Measurements from ENCODE around the gene ASTN2. TPM values are rescaled to one million over a fixed set of nuclear protein-coding genes. Genes with fewer than 3 reads are reported as not detected.

ASTN2 gene
- total and polyA plus RNA-seq, 9 of the 15 experiments (the other 6 are each of a cell fraction or from before 2014, with no cell fraction given), result 0.56 to 3.5 (median 1.9) TPM

GRCh38 chr9:117273612-117274011, 141.2 kb downstream of the ASTN2 start:
- BruUV-seq (replicated peaks), result no TSS peak

More at GRCh38 chr9:117273612-117274011, 141.2 kb downstream of the ASTN2 start:
- POLR2A ChIA-PET, result no interaction called here
- TF ChIP-seq RCOR1 (IDR thresholded peaks at IDR 0.05; ENCODE audit: borderline replicate concordance in 1 of 2, low read depth in 2 of 2, low read length in 2 of 2), result no peak
- no peak for TF ChIP-seq CEBPB (tag; IDR thresholded peaks at IDR 0.05)
- no peak for TF ChIP-seq MCM3 (IDR thresholded peaks at IDR 0.05)
- TF ChIP-seq KDM1A (IDR thresholded peaks at IDR 0.05), result no peak
- no peak for TF ChIP-seq GABPB1 (CRISPR knock-in tag; IDR thresholded peaks at IDR 0.05)
- TF ChIP-seq, protein P1, sequence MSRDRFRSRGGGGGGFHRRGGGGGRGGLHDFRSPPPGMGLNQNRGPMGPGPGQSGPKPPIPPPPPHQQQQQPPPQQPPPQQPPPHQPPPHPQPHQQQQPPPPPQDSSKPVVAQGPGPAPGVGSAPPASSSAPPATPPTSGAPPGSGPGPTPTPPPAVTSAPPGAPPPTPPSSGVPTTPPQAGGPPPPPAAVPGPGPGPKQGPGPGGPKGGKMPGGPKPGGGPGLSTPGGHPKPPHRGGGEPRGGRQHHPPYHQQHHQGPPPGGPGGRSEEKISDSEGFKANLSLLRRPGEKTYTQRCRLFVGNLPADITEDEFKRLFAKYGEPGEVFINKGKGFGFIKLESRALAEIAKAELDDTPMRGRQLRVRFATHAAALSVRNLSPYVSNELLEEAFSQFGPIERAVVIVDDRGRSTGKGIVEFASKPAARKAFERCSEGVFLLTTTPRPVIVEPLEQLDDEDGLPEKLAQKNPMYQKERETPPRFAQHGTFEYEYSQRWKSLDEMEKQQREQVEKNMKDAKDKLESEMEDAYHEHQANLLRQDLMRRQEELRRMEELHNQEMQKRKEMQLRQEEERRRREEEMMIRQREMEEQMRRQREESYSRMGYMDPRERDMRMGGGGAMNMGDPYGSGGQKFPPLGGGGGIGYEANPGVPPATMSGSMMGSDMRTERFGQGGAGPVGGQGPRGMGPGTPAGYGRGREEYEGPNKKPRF (IDR thresholded peaks at IDR 0.05; ENCODE audit: low read depth, low read length), result no peak
- TF ChIP-seq NCOA1 (IDR thresholded peaks at IDR 0.05; ENCODE audit: low read depth), result no peak
- TF ChIP-seq, protein P2, sequence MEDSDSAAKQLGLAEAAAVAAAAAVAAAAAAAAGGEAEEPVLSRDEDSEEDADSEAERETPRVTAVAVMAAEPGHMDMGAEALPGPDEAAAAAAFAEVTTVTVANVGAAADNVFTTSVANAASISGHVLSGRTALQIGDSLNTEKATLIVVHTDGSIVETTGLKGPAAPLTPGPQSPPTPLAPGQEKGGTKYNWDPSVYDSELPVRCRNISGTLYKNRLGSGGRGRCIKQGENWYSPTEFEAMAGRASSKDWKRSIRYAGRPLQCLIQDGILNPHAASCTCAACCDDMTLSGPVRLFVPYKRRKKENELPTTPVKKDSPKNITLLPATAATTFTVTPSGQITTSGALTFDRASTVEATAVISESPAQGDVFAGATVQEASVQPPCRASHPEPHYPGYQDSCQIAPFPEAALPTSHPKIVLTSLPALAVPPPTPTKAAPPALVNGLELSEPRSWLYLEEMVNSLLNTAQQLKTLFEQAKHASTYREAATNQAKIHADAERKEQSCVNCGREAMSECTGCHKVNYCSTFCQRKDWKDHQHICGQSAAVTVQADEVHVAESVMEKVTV (CRISPR knock-in tag; IDR thresholded peaks at IDR 0.05), result no peak
- no peak for TF ChIP-seq ZNF41 (CRISPR knock-in tag; conservative IDR thresholded peaks at IDR 0.05)
- H3K36me3 ChIP-seq (ENCODE audit: control insufficient read depth, insufficient read depth, low read length), result no peaks in the 10 kb centered on the region
- H3K4me3 ChIP-seq, result no peak overlapping the region
- H3K79me2 ChIP-seq (ENCODE audit: control insufficient read depth, insufficient read depth, low read length), result no peaks in the 10 kb centered on the region
- H3K9me1 ChIP-seq (ENCODE audit: control insufficient read depth, insufficient read depth, low read length), result no peaks in the 10 kb centered on the region
- intact Hi-C loops (cut with micrococcal nuclease) (no loop called here), in situ Hi-C loops (cut with MboI) (no loop called here)
- H4K20me1 ChIP-seq (replicated peaks; ENCODE audit: control insufficient read depth, insufficient read depth, low read length), result no peaks in the 10 kb centered on the region
- H3K9ac ChIP-seq (ENCODE audit: insufficient read depth in 1 of 2, low read depth in 2 of 2, low read length in 2 of 2), result no peak overlapping the region
- CTCF ChIA-PET (ENCODE audit: low intra/inter-chr PET ratio), result no interaction called here
- no peaks in the 10 kb centered on the region for H3K27me3 ChIP-seq (ENCODE audit: control insufficient read depth in 2 of 2, insufficient read depth in 2 of 2, low read length in 2 of 2)
- H2AFZ ChIP-seq (ENCODE audit: low read depth, low read length), result no peak overlapping the region
- ATAC-seq (no peak), DNase-seq (ENCODE audit: extremely low read depth in 1 of 4, low spot score in 3 of 4) (no peak), FAIRE-seq (no peak)
- H3K9me3 ChIP-seq (replicated peaks; ENCODE audit: control insufficient read depth, insufficient read depth, low read depth, low read length), result no peaks in the 10 kb centered on the region; the same call in none of the 2 replicates
- H3K4me1 ChIP-seq (replicated peaks in 1 of 2; ENCODE audit: control insufficient read depth in 2 of 2, insufficient read depth in 2 of 2, low read length in 2 of 2), result no peaks in the 10 kb centered on the region
- 0% methylated on average over 1 of the region's 1 CpG for WGBS (ENCODE audit: insufficient coverage, low coverage, missing lambda C conversion rate)
- H3K4me2 ChIP-seq (ENCODE audit: insufficient read depth, low read length), result no peak overlapping the region
- no peak overlapping the region for H3K27ac ChIP-seq (ENCODE audit: extremely low read depth, low read depth, low read length)

Data from K562 (cell line).